SK-N-SH (cell line): Measurements from ENCODE around the gene POC1B.

Source experiments
- CTCF ChIP-seq: fragments of 200-600 bp; sonication (generic); IDR thresholded peaks from 2 replicates; pipeline ENCODE4 v1.6.1; 2017; ENCODE audit warnings: antibody characterized with exemption, mild to moderate bottlenecking, moderate library complexity
- EP300 ChIP-seq, 2 experiments: IDR thresholded peaks; 2 replicates each; pipeline versions ENCODE4 v1.4.0 to v1.6.1; 2012; ENCODE audit warnings: borderline replicate concordance in 1 of 2, low read depth in 1 of 2, low read length in 1 of 2
- EZH2phosphoT487 ChIP-seq: fragments of 200-600 bp; sonication (generic); IDR thresholded peaks from 2 replicates; pipeline ENCODE4 v1.6.1; 2017; ENCODE audit warnings: low read depth, mixed run types, mild to moderate bottlenecking, antibody characterized with exemption, moderate library complexity, borderline replicate concordance
- FOXJ3 ChIP-seq: sonication (generic); formaldehyde crosslinking; IDR thresholded peaks from 2 replicates; pipeline ENCODE4 v1.5.1; 2020; ENCODE audit warnings: mild to moderate bottlenecking, missing genetic modification reagents
- GABPA ChIP-seq: IDR thresholded peaks from 2 replicates; pipeline ENCODE4 v1.4.0; 2012; ENCODE audit warnings: low read depth, mild to moderate bottlenecking
- JUND ChIP-seq: IDR thresholded peaks from 2 replicates; pipeline ENCODE4 v1.4.0; 2012
- MAX ChIP-seq: IDR thresholded peaks from 2 replicates; pipeline ENCODE4 v1.4.0; 2012; ENCODE audit warnings: low read depth
- POLR2AphosphoS5 ChIP-seq: IDR thresholded peaks from 2 replicates; pipeline ENCODE4 v1.6.1; 2012; ENCODE audit warnings: low read depth, low read length
- RFX5 ChIP-seq: IDR thresholded peaks from 2 replicates; pipeline ENCODE4 v1.6.1; 2012; ENCODE audit warnings: mild to moderate bottlenecking, improper control_type of control experiment, low read length
- SIN3A ChIP-seq: IDR thresholded peaks from 2 replicates; pipeline ENCODE4 v1.6.1; 2012; ENCODE audit warnings: low read depth, mild to moderate bottlenecking, low read length, moderate library complexity, borderline replicate concordance
- TEAD4 ChIP-seq: IDR thresholded peaks from 2 replicates; pipeline ENCODE4 v1.4.0; 2012; ENCODE audit warnings: mild to moderate bottlenecking, borderline replicate concordance; ENCODE audit not compliant: insufficient read depth
- TF ChIP-seq, protein P1 (sequence below): IDR thresholded peaks from 2 replicates; pipeline ENCODE4; 2012

- TF ChIP-seq CTCF: no peak
- no peak for TF ChIP-seq TEAD4
- TF ChIP-seq GABPA: no peak
- TF ChIP-seq EP300 (IDR thresholded peaks at IDR 0.05; ENCODE audit: borderline replicate concordance in 1 of 2, low read depth in 1 of 2, low read length in 1 of 2): no peak
- no peak for TF ChIP-seq RFX5
- TF ChIP-seq EZH2phosphoT487: no peak
- TF ChIP-seq SIN3A: no peak
- no peak for TF ChIP-seq JUND
- TF ChIP-seq MAX: no peak
- no peak for TF ChIP-seq POLR2AphosphoS5
- TF ChIP-seq, protein P1, sequence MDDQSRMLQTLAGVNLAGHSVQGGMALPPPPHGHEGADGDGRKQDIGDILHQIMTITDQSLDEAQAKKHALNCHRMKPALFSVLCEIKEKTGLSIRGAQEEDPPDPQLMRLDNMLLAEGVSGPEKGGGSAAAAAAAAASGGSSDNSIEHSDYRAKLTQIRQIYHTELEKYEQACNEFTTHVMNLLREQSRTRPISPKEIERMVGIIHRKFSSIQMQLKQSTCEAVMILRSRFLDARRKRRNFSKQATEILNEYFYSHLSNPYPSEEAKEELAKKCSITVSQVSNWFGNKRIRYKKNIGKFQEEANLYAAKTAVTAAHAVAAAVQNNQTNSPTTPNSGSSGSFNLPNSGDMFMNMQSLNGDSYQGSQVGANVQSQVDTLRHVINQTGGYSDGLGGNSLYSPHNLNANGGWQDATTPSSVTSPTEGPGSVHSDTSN: no peak
- TF ChIP-seq FOXJ3 (CRISPR knock-in tag): no peak
Observed at GRCh38 chr12:89405626-89406345, 120.1 kb downstream of the POC1B start.
